Jurkat, Clone E6-1 (cell line): ENCODE data around the gene ETV3L.
"Not testable (repeated sequence)": the region's sequence is repeated elsewhere in the genome, so short reads cannot be mapped to it uniquely, and the experiment has no call there.

Experiments
- DNase-seq: peaks from one replicate; pipeline ENCODE4 v3.0.0-alpha.2; 2011; ENCODE audit warnings: low read depth, low spot score
- H3K4me3 ChIP-seq: 2 replicates; pipeline ENCODE4 v1.5.1; 2011; ENCODE audit warnings: mild to moderate bottlenecking, low read length, control low read depth, moderate library complexity

ETV3L gene

DNA sequence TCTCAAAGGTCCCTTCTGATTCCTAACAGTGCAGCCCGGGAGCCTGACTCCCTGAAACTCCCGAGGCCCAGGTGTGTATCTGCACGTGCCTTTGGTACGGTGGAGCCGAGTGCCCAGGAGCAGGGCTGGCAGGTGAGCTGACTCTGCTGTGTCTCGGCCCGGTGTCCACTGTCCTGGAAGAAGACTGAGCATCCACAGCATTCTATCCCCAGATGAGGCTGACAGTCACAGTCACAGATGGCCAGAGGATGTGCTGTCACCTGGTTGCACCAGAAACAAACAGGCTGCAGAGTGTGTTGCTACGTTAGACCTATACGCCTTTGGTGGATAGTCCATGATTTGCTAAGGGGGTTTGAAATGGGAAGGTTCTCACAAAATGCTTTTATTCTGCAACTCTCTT, 9.8 kb downstream of the ETV3L start:
- no peak for DNase-seq
- H3K4me3 ChIP-seq: no peak overlapping the region

DNA sequence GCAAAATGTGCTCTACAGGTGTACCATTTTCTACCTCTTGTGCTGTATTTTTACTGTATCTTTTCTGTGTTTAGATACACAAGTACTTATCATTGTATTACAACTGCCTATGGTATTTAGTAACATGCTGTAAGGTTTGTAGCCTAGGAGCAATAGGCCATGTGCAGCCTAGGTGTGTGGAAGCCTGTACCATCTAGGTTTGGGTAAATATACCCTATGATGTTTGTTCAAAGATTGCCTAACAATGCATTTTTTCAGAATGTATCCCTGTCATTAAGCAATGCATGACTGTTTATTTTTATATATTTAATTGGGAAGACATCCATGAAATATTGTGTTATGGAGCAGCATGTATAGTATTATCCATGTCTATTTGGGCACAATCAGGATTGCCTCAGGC, 11.0 kb downstream of the ETV3L start:
- no peak overlapping the region for H3K4me3 ChIP-seq
- no peak for DNase-seq

DNA sequence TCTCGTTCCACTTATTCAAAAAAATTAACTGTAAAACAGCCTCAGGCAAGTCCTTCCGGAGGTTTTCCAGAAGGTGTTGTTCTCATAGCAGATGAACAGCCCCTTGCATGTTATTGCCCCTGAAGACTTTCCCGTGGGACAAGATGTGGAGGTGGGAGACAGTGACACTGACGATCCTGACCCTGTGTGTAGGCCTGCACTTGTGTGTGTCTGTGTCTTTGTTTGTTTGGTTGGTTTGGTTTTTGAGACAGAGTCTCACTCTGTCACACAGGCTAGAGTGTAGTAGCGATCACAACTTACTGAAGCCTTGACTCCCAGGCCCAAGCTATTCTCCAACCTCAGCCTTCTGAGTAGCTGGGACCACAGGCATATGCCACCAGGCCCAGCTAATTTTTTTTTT, 12.6 kb downstream of the ETV3L start:
- no peak overlapping the region for H3K4me3 ChIP-seq
- DNase-seq: no peak

DNA sequence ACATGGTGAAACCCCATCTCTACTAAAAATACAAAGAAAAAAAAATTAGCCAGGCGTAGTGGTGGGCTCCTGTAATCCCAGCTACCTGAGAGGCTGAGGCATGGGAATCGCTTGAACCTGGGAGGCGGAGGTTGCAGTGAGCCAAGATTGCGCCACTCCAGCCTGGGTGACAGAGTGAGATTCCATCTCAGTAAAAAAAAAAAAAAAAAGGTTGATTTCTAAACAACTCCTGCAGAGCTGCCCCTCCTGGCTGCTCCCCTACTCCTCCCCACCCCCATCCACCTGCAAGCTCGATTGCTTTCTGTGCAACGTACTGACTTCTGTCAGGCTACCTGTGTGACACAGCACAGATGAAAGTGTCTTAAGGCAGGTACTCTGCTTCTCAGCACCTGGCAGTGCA, 13.3 kb downstream of the ETV3L start:
- no peak for DNase-seq
- H3K4me3 ChIP-seq: no peak overlapping the region

DNA sequence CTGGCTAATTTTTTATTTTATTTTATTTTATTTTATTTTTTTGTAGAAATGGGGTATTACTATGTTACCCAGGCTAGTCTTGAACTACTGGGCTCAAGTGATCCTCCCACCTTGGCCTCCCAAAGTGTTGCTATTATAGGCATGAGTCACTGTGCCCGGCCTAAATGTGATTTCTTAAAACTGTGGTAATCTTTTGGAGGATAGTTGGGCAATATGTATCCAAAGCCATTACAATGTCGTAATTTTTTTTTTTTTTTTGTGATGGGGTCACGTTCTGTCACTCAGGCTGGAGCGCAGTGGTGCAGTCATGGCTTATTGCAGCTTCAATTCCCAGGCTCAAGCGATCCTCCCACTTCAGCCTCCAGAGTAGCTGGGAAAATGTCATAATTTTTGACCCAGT, 14.2 kb downstream of the ETV3L start:
- H3K4me3 ChIP-seq: no peak overlapping the region
- no peak for DNase-seq

DNA sequence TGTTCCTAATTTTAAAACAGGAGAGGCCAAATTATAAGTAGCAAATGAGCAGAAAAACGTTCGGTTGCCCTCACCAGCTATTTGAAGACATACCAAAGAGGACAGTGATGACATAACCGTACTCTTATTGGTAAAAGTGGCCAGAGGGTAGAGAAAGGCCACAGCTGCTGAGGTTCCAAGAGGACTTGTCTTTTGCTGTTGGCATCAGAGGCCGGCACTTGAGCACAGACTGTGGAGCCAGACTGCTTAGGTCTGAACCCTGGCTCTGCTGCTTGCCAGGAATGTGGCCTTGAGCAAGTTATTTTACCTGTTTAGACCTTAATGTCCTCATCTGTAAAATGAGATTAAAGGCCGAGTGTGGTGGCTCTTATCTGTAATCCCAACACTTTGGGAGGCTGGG, 14.9 kb downstream of the ETV3L start:
- DNase-seq: no peak
- no peak overlapping the region for H3K4me3 ChIP-seq

DNA sequence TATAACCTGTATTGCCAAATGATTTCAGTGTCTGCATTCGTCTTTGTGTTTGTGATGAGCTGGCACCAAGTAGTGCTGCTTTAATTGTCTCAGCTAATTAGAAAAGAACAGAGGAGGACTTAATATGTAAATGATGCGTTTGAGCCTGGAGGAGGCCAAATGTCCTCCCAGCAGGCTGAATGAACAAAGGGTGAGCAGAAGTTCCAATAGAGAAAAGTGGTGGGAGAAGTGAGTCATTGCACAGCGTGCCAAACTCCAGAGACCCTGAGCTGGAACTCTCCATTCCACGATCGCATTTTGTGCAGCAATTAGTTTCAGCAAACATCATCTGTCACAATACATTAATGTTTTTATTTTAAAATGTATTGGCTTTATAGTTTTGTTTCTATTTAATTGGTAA, 17.9 kb downstream of the ETV3L start:
- H3K4me3 ChIP-seq: no peak overlapping the region
- no peak for DNase-seq

DNA sequence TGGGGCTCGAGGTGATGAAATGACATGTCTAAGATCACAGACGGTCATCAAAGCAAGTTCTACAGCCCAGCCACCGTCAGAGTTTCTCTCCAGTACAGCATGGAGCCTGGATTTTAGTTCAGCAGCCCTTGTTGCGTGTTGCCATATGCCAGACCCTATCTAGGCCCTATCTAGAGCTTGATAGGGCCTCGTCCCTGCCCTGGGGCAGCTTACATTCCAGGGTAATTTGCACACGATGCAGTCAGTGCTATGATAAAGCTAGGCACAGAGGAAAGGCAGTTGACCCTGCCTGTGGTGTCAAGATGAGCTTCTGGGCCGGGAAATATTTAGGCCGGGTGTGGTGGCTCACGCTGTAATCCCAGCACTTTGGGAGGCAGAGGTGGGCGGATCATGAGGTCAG, 18.9 kb downstream of the ETV3L start:
- DNase-seq: no peak

DNA sequence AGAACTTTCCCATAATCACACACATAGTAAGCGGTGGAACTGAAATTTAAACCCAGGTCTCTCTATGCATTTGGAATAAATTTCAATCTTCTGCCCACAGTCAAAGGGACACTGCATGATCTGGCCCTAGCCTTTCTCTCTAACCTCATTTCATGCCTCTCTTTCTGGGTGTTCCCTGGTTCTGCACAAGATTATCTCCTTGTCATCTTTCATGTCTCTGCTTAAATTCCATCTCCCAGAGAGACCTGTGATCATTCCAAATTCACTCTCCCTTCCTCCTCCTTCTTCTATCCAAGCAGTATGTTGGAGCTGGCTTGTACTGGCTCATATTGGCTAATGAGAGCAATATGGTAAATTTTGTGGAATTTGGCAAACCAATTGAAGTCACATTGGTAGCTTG, 22.2 kb downstream of the ETV3L start:
- no peak overlapping the region for H3K4me3 ChIP-seq
- no peak for DNase-seq

More for the DNA sequence above, 18.9 kb downstream of the ETV3L start:
- H3K4me3 ChIP-seq: no peak overlapping the region

DNA sequence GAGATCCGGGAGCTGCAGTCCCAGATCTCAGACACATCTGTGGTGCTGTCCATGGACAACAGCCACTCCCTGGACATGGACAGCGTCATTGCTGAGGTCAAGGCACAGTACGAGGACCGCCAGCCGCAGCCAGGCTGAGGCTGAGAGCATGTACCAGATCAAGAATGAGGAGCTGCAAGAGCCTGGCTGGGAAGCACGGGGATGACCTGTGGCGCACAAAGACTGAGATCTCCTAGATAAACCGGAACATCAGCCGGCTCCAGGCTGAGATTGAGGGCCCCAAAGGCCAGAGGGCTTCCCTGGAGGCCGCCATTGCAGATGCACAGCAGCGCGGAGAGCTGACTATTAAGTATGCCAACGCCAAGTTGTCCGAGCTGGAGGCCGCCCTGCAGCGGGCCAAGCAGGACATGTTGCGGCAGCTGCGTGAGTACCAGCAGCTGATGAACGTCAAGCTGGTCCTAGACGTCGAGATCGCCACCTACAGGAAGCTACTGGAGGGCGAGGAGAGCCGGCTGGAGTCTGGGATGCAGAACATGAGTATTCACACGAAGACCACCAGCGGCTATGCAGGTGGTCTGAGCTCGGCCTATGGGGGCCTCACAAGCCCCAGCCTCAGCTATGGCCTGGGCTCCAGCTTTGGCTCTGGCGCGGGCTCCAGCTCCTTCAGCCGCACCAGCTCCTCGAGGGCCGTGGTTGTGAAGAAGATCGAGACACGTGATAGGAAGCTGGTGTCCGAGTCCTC, 25.5 kb downstream of the ETV3L start:
- peak; percentile 1 for DNase-seq
- no peak overlapping the region for H3K4me3 ChIP-seq

DNA sequence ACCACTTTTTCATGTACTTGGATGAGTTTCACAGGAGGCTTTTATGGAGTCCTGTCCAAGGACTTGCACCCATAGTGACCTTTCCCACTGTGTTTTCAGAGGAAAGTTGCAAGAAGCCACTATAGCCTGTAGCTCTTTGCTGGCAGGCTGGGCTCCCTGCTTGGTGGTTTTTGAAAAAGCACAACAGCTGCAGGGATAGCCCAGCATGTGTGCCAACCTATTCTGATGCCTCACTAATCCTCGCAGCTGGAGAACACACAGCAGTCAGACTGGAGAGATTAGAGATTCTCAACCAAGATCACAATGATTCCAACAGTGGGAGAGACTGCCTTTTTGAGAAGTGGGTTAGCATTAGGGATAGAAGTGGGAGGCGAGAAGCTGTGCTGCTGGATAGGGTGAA, 30.0 kb downstream of the ETV3L start:
- no peak for DNase-seq
- H3K4me3 ChIP-seq: no peak overlapping the region

DNA sequence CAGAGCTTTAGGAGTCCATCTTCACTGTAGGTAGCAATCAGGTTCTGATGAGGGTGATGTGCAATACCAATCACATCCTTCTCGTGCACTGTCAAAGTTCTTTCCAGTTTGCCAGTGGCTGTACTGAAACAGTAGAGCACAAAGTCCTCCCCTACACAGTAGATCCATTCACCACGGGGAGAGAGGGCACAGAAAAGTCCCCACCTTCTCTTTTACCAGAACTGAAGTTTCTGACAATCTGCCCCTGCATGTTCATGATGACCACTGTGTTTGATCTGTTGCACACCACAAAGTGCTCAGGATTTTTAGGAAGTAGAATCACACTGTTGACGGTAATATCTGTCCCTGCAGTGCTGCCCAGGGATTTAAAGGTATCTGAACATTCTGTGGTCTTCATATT, 40.4 kb downstream of the ETV3L start:
- DNase-seq, H3K4me3 ChIP-seq: not testable (repeated sequence)

DNA sequence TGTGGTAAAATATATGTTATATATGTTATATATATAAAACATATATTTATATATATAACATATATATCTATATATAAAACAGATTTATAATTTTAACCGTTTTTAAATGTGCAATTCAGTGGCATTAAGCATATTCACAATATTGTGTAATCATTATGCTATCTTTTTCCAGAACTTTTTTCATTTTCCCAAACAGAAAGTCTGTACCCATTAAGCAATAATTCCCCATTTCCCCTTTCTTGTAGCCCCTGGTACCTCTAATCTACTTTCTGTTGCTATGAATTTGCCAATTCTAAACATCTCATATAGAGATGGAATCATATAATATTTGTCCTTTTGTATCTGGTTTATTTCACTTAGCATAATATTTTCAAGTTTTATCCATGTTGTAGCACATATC, 43.3 kb downstream of the ETV3L start:
- DNase-seq: no peak
- no peak overlapping the region for H3K4me3 ChIP-seq

DNA sequence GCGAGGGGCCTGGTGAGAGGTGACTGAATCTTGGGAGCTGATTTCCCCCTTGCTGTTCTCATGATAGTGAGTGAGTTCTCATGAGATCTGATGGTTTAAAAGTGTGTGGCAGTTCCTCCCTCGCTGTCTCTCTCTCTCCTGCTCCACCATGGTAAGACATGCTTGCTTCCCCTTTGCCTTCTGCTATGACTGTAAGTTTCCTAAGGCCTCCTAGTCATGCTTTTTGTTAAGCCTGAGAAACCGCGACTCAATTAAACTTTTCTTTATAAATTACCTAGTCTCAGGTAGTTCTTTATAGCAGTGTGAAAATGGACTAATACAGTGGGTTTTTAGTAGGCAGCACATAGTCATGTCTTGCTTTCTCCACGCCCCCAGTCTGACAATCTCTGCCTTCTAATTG, 43.9 kb downstream of the ETV3L start:
- DNase-seq, H3K4me3 ChIP-seq: not testable (repeated sequence)

DNA sequence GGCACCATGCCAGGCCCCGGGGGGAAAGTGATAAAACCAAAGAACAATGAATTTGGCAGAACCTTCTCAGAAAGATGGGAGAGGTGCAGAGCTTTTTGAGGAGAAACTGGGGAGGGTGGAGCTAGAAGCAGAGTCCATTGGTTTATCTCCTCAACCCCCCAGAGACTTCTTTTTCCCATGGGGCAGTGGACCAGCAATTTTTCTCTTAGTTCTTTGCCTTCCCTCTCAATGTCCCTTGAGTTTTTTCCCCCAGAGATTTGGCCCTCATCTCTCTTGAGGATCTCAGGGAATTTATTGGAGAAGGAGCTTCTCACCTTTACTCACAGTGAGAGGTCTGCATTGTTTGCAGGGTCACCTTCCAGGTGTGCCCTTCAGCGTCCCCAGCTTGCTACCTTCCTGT, 48.8 kb downstream of the ETV3L start:
- DNase-seq: no peak
- no peak overlapping the region for H3K4me3 ChIP-seq

DNA sequence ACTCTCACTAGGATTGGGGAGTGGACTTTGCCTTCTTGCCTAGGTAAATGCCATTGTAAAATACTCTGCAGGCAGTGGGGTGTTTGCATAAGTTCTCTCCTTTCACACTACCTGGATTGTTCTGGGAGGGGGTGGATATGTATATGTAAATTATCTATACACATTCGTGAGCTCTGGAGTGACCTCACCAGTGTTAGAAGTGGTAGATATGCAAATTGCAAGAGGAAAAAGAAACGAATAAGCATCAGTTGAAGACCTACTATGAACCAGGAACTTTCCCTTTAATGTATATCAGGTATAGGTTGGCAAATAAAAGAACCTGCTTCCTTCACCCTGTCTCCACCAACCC, 52.6 kb downstream of the ETV3L start:
- no peak overlapping the region for H3K4me3 ChIP-seq
- no peak for DNase-seq

DNA sequence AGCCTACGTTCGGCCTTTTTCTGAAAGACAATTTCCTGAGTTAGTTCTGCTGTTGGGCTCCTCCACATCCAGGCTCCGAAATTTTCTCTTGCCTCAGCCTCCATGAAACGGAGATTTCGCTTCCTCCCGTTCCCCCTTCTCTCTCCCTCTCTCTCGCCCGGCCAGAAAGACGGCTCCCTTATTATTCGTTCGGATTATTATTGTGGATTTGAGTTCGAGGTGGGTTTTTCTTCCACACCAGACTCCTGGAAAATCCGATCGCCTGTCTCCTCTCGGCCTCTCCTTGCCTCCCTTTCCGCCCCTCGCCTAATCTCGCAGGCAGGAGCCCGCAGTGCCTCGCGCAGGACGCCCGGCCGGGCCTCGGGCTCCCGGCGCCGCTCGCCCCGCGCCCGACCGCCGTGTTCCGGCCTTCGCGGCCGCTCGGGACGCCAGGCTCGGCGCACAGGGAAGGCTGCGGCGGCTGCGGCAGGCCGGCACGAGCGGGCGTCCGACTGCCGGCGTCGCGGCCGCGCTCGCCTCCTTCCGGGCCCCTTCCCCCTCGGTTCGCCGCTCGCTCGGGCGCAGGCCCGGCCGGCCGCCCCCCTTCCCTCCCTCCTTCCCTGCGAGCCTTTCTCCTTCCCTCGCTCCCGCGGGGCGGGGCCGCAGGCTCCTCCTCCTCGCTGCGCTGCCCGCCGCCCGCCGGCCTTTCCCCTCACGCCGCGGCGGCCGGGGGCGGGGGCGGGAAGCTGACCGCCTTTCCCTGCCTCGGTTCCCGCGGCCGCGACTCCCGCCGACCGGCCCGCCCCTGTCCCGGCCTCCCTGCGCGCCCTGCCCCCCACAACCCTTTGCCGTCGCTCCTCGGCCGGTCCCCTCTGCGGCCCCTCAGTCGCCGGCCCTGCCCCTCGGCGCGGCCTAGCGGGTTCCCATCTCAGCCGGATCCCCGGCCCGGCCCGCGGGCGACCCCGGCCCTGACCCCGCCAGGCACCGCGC, 54.1 kb downstream of the ETV3L start, which contains the start of gene ARHGEF11:
Gene ARHGEF11 (minus strand): TSS at position 493 of the 969 bp plus-strand sequence. CDS start 1,412 bp downstream, outside the sequence.
- no peak for DNase-seq

DNA sequence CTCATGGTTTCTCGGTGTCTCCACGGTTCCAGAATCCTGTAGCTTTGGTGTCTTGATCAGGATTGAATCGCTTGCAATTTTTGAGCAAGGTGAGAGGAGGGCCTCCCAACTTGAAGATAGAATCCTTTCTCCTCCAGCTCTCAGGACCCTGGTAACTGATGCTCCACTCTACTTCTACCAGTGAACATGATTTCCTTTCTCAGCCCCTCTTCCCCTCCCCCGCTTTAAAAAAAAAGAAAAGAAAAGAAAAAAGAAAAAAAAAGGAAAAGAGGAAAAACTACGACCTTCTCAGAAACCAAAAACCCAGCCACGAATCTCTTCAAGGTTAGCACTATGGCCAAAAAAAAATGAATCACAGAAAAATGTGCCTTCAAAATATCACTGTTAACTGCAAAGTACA, 55.3 kb downstream of the ETV3L start:
- no peak overlapping the region for H3K4me3 ChIP-seq
- DNase-seq: no peak

More for the DNA sequence above, 54.1 kb downstream of the ETV3L start, which contains the start of gene ARHGEF11:
- H3K4me3 ChIP-seq: no peak within 1 kb of the TSS

DNA sequence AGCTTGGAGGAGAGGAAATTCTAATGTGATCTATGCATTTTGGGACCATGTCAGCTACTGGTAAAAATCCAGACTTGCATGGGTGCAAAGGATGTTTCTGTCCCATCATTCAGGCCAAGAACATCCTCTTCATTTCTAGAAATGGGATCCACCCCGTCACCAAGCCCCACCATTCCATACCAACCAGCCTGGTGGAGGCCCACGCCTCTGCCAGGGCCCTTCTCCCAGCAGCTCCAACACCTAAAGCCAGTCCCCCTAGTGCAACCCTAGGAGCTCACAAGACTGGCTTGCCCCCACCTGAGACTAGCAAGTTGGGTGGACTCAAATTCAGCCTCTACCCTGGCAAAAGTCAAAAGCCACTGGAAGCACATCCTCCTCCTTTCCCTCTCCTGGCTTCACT, 55.9 kb downstream of the ETV3L start:
- no peak for DNase-seq
- H3K4me3 ChIP-seq: no peak overlapping the region

DNA sequence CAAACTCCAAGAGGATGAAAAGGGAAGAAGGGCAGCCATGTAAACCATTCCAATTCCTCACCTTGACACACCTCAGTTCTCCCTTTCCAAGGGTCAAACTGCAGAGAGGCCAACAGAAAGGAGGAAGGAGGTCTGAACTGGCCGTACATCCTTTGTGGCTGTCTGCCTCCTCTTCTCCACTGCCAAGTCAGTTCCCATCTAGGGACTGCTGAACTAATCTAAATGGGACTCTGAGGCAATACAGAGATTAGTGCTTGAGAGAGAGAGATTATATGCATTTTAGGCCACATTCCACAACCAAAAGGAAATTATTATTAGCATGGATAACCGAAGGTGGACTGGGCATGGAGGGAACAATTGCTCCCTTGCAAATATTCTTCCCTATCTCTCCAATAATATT, 56.8 kb downstream of the ETV3L start:
- no peak overlapping the region for H3K4me3 ChIP-seq
- DNase-seq: no peak
